ENCODE data around the gene ANAPC4.

DNA sequence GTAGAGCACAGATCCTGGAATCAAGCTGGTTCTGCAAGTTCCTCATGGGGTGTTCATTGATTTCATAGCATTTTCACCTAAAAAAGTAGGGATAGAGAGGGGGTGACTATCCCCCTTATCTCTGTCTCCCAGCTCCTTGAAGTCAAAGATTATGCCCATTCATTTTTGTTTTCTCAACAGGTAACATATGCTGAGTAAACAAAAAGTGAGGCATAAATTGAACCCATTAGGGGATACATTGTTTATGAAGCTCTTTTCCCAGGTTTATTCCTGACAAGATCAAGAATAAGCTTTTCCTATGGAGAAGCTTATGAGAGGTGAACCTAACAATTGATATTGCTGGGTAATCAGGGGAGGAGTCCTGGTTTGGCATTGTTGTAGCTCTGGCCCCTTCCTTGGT is 9.2 kb upstream of the ANAPC4 start:
- no peak for TF ChIP-seq POLR2A (IDR thresholded peaks at IDR 0.05)
- TF ChIP-seq, protein P1, sequence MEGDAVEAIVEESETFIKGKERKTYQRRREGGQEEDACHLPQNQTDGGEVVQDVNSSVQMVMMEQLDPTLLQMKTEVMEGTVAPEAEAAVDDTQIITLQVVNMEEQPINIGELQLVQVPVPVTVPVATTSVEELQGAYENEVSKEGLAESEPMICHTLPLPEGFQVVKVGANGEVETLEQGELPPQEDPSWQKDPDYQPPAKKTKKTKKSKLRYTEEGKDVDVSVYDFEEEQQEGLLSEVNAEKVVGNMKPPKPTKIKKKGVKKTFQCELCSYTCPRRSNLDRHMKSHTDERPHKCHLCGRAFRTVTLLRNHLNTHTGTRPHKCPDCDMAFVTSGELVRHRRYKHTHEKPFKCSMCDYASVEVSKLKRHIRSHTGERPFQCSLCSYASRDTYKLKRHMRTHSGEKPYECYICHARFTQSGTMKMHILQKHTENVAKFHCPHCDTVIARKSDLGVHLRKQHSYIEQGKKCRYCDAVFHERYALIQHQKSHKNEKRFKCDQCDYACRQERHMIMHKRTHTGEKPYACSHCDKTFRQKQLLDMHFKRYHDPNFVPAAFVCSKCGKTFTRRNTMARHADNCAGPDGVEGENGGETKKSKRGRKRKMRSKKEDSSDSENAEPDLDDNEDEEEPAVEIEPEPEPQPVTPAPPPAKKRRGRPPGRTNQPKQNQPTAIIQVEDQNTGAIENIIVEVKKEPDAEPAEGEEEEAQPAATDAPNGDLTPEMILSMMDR (IDR thresholded peaks at IDR 0.05), result no peak
